HEK293 (cell line): ENCODE results near the gene CMAS.

Source experiments
- CTCF ChIA-PET: fragments of 350-600 bp; formaldehyde crosslinking; extraction: SDS; loops from one replicate; lab custom pipeline; 2021; ENCODE audit warnings: antibody characterized with exemption; lab: Yijun Ruan, JAX
- POLR2A ChIA-PET: fragments of 300-600 bp; formaldehyde crosslinking; extraction: SDS; loops from one replicate; lab custom pipeline; 2020; ENCODE audit warnings: antibody characterized with exemption, inconsistent platforms; lab: Yijun Ruan, JAX
- H3K27ac ChIP-seq: fragments of 200-500 bp; sonication (Bioruptor generic); 2 replicates; pipeline ENCODE4 v1.5.1; 2014; ENCODE audit warnings: low read depth, low read length, control low read depth, inconsistent platforms; ENCODE audit errors: extremely low read depth
- H3K36me3 ChIP-seq, 2 experiments: fragments of 200-500 bp in 1 of 2; sonication (Bioruptor generic) in 1 of 2; 1 replicate in 1 of 2; 2 replicates in 1 of 2; pipeline ENCODE4 v1.5.1; 2014 to 2017; ENCODE audit warnings: inconsistent platforms in 2 of 2, low read length in 2 of 2; ENCODE audit not compliant: control insufficient read depth in 2 of 2, insufficient read depth in 1 of 2
- H3K4me1 ChIP-seq: fragments of 200-500 bp; sonication (Bioruptor generic); 2 replicates; pipeline ENCODE4 v1.5.1; 2014; ENCODE audit warnings: mild to moderate bottlenecking, low read length, inconsistent platforms; ENCODE audit not compliant: control insufficient read depth, insufficient read depth
- H3K4me3 ChIP-seq: 2 replicates; pipeline ENCODE4 v1.5.1; 2011; ENCODE audit warnings: low read depth, mild to moderate bottlenecking, control low read depth, low read length, moderate library complexity
- H3K9me3 ChIP-seq: fragments of 200-500 bp; sonication (Bioruptor generic); 2 replicates; pipeline ENCODE4 v1.5.1; 2014; ENCODE audit warnings: low read depth, low read length, inconsistent platforms; ENCODE audit not compliant: control insufficient read depth, insufficient read depth
- BCL11A ChIP-seq: fragments of 450-650 bp; formaldehyde crosslinking; IDR thresholded peaks from 2 replicates; pipeline ENCODE4 v1.5.1; 2016; ENCODE audit warnings: low read depth, missing biosample characterization, missing genetic modification characterization
- MEIS1 ChIP-seq: sonication (generic); formaldehyde crosslinking; IDR thresholded peaks from 2 replicates; pipeline ENCODE4 v1.8.1; 2022; ENCODE audit warnings: missing genetic modification reagents, mild to moderate bottlenecking, borderline replicate concordance
- YY1 ChIP-seq: fragments of 450-650 bp; formaldehyde crosslinking; IDR thresholded peaks from 2 replicates; pipeline ENCODE4 v1.5.1; 2018; ENCODE audit warnings: missing biosample characterization, missing genetic modification characterization
- ZBTB20 ChIP-seq: fragments of 450-650 bp; formaldehyde crosslinking; IDR thresholded peaks from 2 replicates; pipeline ENCODE4 v1.5.1; 2016; ENCODE audit warnings: missing biosample characterization, missing genetic modification characterization
- ZIC2 ChIP-seq: fragments of 450-650 bp; formaldehyde crosslinking; IDR thresholded peaks from 2 replicates; pipeline ENCODE4 v1.5.1; 2016; ENCODE audit warnings: missing biosample characterization, missing genetic modification characterization
- ZNF10 ChIP-seq: fragments of 450-650 bp; formaldehyde crosslinking; IDR thresholded peaks from 2 replicates; pipeline ENCODE4 v1.5.1; 2017; ENCODE audit warnings: missing biosample characterization, missing genetic modification characterization
- ZNF114 ChIP-seq: fragments of 450-650 bp; formaldehyde crosslinking; IDR thresholded peaks from 2 replicates; pipeline ENCODE4 v1.5.0; 2017; ENCODE audit warnings: missing biosample characterization, missing genetic modification characterization
- ZNF133 ChIP-seq: fragments of 450-650 bp; formaldehyde crosslinking; IDR thresholded peaks from 2 replicates; pipeline ENCODE4 v1.5.1; 2016; ENCODE audit warnings: missing biosample characterization, missing genetic modification characterization
- ZNF140 ChIP-seq: fragments of 450-650 bp; formaldehyde crosslinking; IDR thresholded peaks from 2 replicates; pipeline ENCODE4 v1.5.1; 2016; ENCODE audit warnings: missing biosample characterization, missing genetic modification characterization
- ZNF19 ChIP-seq: fragments of 450-650 bp; formaldehyde crosslinking; IDR thresholded peaks from 2 replicates; pipeline ENCODE4; 2016; ENCODE audit warnings: missing biosample characterization, missing genetic modification characterization, low read depth
- ZNF214 ChIP-seq: fragments of 450-650 bp; formaldehyde crosslinking; IDR thresholded peaks from 2 replicates; pipeline ENCODE4 v1.5.1; 2017; ENCODE audit warnings: missing biosample characterization, mild to moderate bottlenecking, missing genetic modification characterization, borderline replicate concordance
- ZNF223 ChIP-seq: fragments of 450-650 bp; formaldehyde crosslinking; IDR thresholded peaks from 2 replicates; pipeline ENCODE4 v1.5.1; 2016; ENCODE audit warnings: missing biosample characterization, missing genetic modification characterization
- ZNF549 ChIP-seq: fragments of 450-650 bp; IDR thresholded peaks from 2 replicates; pipeline ENCODE4 v1.5.1; 2018; ENCODE audit warnings: missing biosample characterization, missing genetic modification characterization, mild to moderate bottlenecking, inconsistent platforms, moderate library complexity
- ZNF610 ChIP-seq: fragments of 450-650 bp; formaldehyde crosslinking; IDR thresholded peaks from 2 replicates; pipeline ENCODE4 v1.5.1; 2016; ENCODE audit warnings: missing biosample characterization, missing genetic modification characterization, borderline replicate concordance
- ZNF654 ChIP-seq: fragments of 450-650 bp; formaldehyde crosslinking; IDR thresholded peaks from 2 replicates; pipeline ENCODE4 v1.5.1; 2016; ENCODE audit warnings: low read depth, missing biosample characterization, missing genetic modification characterization
- ZNF658 ChIP-seq: fragments of 450-650 bp; formaldehyde crosslinking; IDR thresholded peaks from 2 replicates; pipeline ENCODE4; 2016; ENCODE audit warnings: missing biosample characterization, missing genetic modification characterization
- ZNF701 ChIP-seq: fragments of 450-650 bp; formaldehyde crosslinking; IDR thresholded peaks from 2 replicates; pipeline ENCODE4 v1.5.1; 2016; ENCODE audit warnings: missing biosample characterization, missing genetic modification characterization
- ZNF776 ChIP-seq: fragments of 450-650 bp; formaldehyde crosslinking; IDR thresholded peaks from 2 replicates; pipeline ENCODE4 v1.5.0; 2017; ENCODE audit warnings: missing biosample characterization, missing genetic modification characterization, borderline replicate concordance
- ZNF785 ChIP-seq: fragments of 450-650 bp; formaldehyde crosslinking; IDR thresholded peaks from 2 replicates; pipeline ENCODE4 v1.5.1; 2016; ENCODE audit warnings: missing biosample characterization, missing genetic modification characterization
- TF ChIP-seq, protein P1 (sequence below): fragments of 450-650 bp; formaldehyde crosslinking; optimal IDR thresholded peaks from 2 replicates; pipeline ENCODE3; 2016; ENCODE audit warnings: missing biosample characterization, mild to moderate bottlenecking, missing genetic modification characterization
- TF ChIP-seq, protein P2 (sequence below): fragments of 450-650 bp; formaldehyde crosslinking; IDR thresholded peaks from 2 replicates; pipeline ENCODE4 v1.5.1; 2016; ENCODE audit warnings: missing biosample characterization, missing genetic modification characterization, low read depth
- TF ChIP-seq, protein P3 (sequence below): fragments of 450-650 bp; formaldehyde crosslinking; IDR thresholded peaks from 2 replicates; pipeline ENCODE4 v1.5.1; 2016; ENCODE audit warnings: missing biosample characterization, missing genetic modification characterization, borderline replicate concordance

CMAS gene

DNA sequence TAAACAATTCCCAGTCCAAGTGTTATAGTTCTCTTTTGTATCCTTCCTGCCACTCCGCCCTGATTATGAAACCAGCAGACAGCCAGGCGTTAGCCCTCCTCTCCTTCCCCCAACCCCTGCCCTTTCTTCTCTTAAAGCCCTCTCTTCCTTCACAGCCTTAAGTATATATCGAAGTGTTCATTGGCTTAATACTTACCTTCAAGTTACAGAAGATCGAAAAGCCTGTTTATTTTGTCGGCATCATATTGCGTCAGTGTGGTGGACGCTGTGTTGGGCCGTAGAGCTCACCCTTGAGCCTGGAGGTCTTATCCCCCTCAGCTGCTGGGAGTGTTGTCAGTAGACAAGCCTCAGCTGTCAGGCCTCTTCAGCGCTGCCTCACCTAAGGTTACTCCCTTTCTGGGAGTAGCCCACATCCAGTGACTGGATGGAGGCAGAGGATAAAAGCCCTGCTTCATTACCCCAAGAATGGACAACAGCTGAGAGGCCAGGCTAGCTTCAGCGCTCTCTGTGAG is 36.2 kb downstream of the CMAS start:
- CTCF ChIA-PET = interaction anchor here (0.7 to 2.1 kb wide), 3 partner anchors 364 to 665 kb away, joined by 4 to 10 read pairs (median 7); no protein-coding TSS in a partner anchor
- no peak overlapping the region for H3K27ac ChIP-seq
- POLR2A ChIA-PET = interaction anchor here (0.7 kb wide), 1 partner anchor 378 kb away, joined by 5 read pairs; no protein-coding TSS in a partner anchor

DNA sequence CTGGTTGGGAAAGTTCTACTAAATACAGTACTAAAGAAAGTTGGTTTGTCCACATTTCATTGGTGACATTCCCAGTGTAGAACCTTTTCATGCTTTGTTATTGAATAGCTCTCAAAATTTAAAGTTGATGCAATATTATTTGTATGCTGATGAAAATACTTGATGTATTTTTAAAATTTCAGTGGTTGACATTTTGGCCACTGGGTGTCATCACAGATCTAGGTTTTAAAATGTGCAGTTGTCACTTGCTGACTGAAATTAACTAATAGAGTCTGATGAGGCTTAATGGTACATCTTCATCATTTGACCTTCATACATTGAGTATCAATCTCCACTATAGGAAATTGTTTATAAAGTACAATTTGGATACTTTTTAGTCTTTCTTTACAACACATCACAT is 37.1 kb downstream of the CMAS start:
- Histone ChIP-seq H3K4me3 (no peak overlapping the region), H3K36me3 (no peaks in the 10 kb centered on the region), H3K9me3 (no peaks in the 10 kb centered on the region), H3K4me1 (no peaks in the 10 kb centered on the region), H3K27ac (no peak overlapping the region)
- TF ChIP-seq ZNF654 (tag by site-specific recombination) (peak; percentile 48), ZNF610 (tag by site-specific recombination) (no peak), ZNF140 (tag by site-specific recombination) (no peak), ZNF701 (tag by site-specific recombination) (no peak)
- CTCF ChIA-PET = interaction anchor here (0.5 to 2.1 kb wide), 5 partner anchors 101 to 857 kb away, joined by 4 to 10 read pairs (median 4); no protein-coding TSS in a partner anchor
- POLR2A ChIA-PET = interaction anchor here (0.7 kb wide), 1 partner anchor 377 kb away, joined by 5 read pairs; no protein-coding TSS in a partner anchor

More for the DNA sequence above, 36.2 kb downstream of the CMAS start:
- H3K9me3 ChIP-seq = no peaks in the 10 kb centered on the region
- no peak overlapping the region for H3K4me3 ChIP-seq
- H3K36me3 ChIP-seq = no peaks in the 10 kb centered on the region
- TF ChIP-seq, protein P1, sequence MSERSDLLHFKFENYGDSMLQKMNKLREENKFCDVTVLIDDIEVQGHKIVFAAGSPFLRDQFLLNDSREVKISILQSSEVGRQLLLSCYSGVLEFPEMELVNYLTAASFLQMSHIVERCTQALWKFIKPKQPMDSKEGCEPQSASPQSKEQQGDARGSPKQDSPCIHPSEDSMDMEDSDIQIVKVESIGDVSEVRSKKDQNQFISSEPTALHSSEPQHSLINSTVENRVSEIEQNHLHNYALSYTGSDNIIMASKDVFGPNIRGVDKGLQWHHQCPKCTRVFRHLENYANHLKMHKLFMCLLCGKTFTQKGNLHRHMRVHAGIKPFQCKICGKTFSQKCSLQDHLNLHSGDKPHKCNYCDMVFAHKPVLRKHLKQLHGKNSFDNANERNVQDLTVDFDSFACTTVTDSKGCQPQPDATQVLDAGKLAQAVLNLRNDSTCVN (tag by site-specific recombination) = no peak
- TF ChIP-seq ZNF114 (tag by site-specific recombination) (no peak), ZNF549 (tag by site-specific recombination) (no peak), YY1 (tag by site-specific recombination) (no peak), ZNF10 (tag by site-specific recombination) (no peak), ZIC2 (tag by site-specific recombination) (no peak), ZNF223 (no peak), ZBTB20 (tag by site-specific recombination) (no peak), BCL11A (tag by site-specific recombination) (no peak), MEIS1 (CRISPR knock-in tag) (no peak), ZNF214 (tag by site-specific recombination) (no peak), ZNF658 (tag by site-specific recombination) (no peak), ZNF19 (no peak), ZNF776 (tag by site-specific recombination) (no peak), ZNF785 (tag by site-specific recombination) (no peak)
- TF ChIP-seq, protein P2, sequence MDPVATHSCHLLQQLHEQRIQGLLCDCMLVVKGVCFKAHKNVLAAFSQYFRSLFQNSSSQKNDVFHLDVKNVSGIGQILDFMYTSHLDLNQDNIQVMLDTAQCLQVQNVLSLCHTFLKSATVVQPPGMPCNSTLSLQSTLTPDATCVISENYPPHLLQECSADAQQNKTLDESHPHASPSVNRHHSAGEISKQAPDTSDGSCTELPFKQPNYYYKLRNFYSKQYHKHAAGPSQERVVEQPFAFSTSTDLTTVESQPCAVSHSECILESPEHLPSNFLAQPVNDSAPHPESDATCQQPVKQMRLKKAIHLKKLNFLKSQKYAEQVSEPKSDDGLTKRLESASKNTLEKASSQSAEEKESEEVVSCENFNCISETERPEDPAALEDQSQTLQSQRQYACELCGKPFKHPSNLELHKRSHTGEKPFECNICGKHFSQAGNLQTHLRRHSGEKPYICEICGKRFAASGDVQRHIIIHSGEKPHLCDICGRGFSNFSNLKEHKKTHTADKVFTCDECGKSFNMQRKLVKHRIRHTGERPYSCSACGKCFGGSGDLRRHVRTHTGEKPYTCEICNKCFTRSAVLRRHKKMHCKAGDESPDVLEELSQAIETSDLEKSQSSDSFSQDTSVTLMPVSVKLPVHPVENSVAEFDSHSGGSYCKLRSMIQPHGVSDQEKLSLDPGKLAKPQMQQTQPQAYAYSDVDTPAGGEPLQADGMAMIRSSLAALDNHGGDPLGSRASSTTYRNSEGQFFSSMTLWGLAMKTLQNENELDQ = no peak
- H3K4me1 ChIP-seq = no peaks in the 10 kb centered on the region

DNA sequence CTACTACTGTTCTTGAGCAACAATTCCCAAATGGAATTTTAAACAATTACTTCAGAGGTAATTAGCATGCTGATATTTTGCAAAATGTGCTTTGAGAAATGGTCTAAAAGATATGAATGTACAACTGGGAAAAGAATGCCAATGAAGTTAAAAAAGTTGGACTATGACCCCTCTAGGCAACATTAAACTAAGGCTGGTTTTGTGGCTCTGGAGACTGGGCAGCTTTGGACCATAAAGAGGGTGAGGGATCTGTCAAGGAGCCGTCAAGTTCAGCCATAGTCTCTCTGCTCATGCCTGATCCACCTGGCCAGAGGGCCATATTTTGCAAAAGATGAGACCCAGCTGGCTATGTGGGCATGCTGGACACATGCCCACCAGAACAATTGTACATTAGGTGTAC is 38.8 kb downstream of the CMAS start:
- Histone ChIP-seq H3K9me3 (no peaks in the 10 kb centered on the region), H3K4me1 (no peaks in the 10 kb centered on the region), H3K36me3 (no peaks in the 10 kb centered on the region), H3K27ac (no peak overlapping the region), H3K4me3 (no peak overlapping the region)
- TF ChIP-seq, protein P3, sequence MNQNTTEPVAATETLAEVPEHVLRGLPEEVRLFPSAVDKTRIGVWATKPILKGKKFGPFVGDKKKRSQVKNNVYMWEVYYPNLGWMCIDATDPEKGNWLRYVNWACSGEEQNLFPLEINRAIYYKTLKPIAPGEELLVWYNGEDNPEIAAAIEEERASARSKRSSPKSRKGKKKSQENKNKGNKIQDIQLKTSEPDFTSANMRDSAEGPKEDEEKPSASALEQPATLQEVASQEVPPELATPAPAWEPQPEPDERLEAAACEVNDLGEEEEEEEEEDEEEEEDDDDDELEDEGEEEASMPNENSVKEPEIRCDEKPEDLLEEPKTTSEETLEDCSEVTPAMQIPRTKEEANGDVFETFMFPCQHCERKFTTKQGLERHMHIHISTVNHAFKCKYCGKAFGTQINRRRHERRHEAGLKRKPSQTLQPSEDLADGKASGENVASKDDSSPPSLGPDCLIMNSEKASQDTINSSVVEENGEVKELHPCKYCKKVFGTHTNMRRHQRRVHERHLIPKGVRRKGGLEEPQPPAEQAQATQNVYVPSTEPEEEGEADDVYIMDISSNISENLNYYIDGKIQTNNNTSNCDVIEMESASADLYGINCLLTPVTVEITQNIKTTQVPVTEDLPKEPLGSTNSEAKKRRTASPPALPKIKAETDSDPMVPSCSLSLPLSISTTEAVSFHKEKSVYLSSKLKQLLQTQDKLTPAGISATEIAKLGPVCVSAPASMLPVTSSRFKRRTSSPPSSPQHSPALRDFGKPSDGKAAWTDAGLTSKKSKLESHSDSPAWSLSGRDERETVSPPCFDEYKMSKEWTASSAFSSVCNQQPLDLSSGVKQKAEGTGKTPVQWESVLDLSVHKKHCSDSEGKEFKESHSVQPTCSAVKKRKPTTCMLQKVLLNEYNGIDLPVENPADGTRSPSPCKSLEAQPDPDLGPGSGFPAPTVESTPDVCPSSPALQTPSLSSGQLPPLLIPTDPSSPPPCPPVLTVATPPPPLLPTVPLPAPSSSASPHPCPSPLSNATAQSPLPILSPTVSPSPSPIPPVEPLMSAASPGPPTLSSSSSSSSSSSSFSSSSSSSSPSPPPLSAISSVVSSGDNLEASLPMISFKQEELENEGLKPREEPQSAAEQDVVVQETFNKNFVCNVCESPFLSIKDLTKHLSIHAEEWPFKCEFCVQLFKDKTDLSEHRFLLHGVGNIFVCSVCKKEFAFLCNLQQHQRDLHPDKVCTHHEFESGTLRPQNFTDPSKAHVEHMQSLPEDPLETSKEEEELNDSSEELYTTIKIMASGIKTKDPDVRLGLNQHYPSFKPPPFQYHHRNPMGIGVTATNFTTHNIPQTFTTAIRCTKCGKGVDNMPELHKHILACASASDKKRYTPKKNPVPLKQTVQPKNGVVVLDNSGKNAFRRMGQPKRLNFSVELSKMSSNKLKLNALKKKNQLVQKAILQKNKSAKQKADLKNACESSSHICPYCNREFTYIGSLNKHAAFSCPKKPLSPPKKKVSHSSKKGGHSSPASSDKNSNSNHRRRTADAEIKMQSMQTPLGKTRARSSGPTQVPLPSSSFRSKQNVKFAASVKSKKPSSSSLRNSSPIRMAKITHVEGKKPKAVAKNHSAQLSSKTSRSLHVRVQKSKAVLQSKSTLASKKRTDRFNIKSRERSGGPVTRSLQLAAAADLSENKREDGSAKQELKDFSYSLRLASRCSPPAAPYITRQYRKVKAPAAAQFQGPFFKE (tag by site-specific recombination) = no peak
- TF ChIP-seq ZNF133 (tag by site-specific recombination) = 0 out of 2 replicates have a peak, but pooled peaks have one; percentile 49
- CTCF ChIA-PET = no interaction called here
- POLR2A ChIA-PET = no interaction called here
